Tracheal epithelial cell (primary cell): ENCODE results near the gene COX7A2L. TPM values are rescaled to one million over a fixed set of nuclear protein-coding genes. Genes with fewer than 3 reads are reported as not detected.

Experiments used
- total RNA-seq: library from RNA; depleted of rRNA; stranded (reverse); fragments of >200 nt; gene quantifications from 2 replicates; pipeline ENCODE4 v1.2.1, GENCODE V29; 2014

COX7A2L gene, protein sequence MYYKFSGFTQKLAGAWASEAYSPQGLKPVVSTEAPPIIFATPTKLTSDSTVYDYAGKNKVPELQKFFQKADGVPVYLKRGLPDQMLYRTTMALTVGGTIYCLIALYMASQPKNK
- total RNA-seq, result 268 and 369 TPM in 2 replicates

DNA sequence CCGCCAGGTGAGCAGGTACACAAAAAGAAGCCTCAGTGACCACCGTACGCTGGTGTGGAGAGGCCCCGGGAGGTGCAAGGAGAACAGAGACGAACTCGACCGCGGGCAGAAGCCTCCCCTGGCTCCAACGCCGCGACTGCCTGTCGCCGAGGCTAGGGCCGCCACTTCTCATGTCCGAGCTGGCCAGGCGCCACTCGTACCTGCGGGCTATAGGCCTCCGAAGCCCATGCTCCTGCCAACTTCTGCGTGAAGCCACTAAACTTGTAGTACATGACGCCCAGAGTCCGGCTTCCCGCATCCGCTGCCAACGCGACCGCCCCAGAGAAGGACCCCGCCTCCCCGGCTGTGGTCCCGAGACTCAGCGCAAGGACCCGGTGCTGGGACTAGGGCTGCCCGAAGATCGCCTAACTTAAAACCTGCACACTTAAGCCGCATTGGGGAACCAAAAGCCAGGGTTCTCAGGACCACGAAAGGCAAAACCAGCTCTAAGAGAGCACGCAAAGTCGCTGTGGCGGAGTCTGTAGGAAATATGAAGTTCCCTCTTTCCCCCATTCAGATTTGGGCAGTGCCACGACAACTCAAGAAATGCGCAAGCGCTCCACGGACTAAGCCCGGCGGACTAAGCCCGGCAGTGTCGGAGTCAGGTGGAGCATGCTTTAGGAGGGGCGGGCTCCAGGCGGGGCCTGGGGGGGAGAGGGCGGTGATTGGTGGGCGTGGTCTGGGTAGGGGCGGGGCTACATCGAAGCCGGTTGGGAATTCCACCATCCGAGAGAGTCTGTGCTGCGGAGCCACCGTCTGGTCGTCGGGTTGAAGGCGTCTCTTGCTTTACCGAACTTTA lies at the start of gene COX7A2L:
Gene COX7A2L, minus strand, starts transcription at position 328 of the 838 bp plus-strand sequence. Its CDS starts 56 bp downstream, at position 272.

Other genes starting within 250 kb of the COX7A2L start
- 24.3 and 25.1 TPM in 2 replicates for gene EML4, start 191.9 kb downstream of the COX7A2L start, total RNA-seq
- gene KCNG3, start 132.8 kb upstream of the COX7A2L start, total RNA-seq, result not detected in 2 replicates
- 16.9 and 22.2 TPM in 2 replicates for gene MTA3, start 207.4 kb upstream of the COX7A2L start, total RNA-seq